ENCODE measurements around the gene MYDGF.

The MYDGF gene

GRCh38 chr19:4664642-4665041, 5.5 kb downstream of the MYDGF start:
- in situ Hi-C loops (cut with HindIII; ENCODE audit: low sequenced_read_pairs): no loop called here
- no peak overlapping the region for H3K4me3 ChIP-seq (ENCODE audit: low read depth, low read length)

GRCh38 chr19:4662812-4663211, 7.3 kb downstream of the MYDGF start:
- DNase-seq (ENCODE audit: low read depth): no peak
- in situ Hi-C loops (cut with HindIII; ENCODE audit: low sequenced_read_pairs): no loop called here
- no peak overlapping the region for H3K4me3 ChIP-seq (ENCODE audit: low read depth, low read length)
- TF ChIP-seq CTCF (IDR thresholded peaks at IDR 0.05; ENCODE audit: low read depth, low read length, missing control alignments): no peak

More at GRCh38 chr19:4664642-4665041, 5.5 kb downstream of the MYDGF start:
- no peak for DNase-seq (ENCODE audit: low read depth)
- no peak for TF ChIP-seq CTCF (IDR thresholded peaks at IDR 0.05; ENCODE audit: low read depth, low read length, missing control alignments)

GRCh38 chr19:4662020-4662695, 8.0 kb downstream of the MYDGF start:
- DNase-seq (ENCODE audit: low read depth): no peak
- in situ Hi-C loops (cut with HindIII; ENCODE audit: low sequenced_read_pairs): no loop called here
- no peak overlapping the region for H3K4me3 ChIP-seq (ENCODE audit: low read depth, low read length)
- TF ChIP-seq CTCF (IDR thresholded peaks at IDR 0.05; ENCODE audit: low read depth, low read length, missing control alignments): no peak

GRCh38 chr19:4660993-4661392, 9.1 kb downstream of the MYDGF start:
- in situ Hi-C loops (cut with HindIII; ENCODE audit: low sequenced_read_pairs): no loop called here
- TF ChIP-seq CTCF (IDR thresholded peaks at IDR 0.05; ENCODE audit: low read depth, low read length, missing control alignments): no peak
- DNase-seq (ENCODE audit: low read depth): no peak
- H3K4me3 ChIP-seq (ENCODE audit: low read depth, low read length): no peak overlapping the region

GRCh38 chr19:4660181-4660791, 9.9 kb downstream of the MYDGF start:
- DNase-seq (ENCODE audit: low read depth): no peak
- TF ChIP-seq CTCF (IDR thresholded peaks at IDR 0.05; ENCODE audit: low read depth, low read length, missing control alignments): no peak
- H3K4me3 ChIP-seq (ENCODE audit: low read depth, low read length): no peak overlapping the region
- in situ Hi-C loops (cut with HindIII; ENCODE audit: low sequenced_read_pairs): no loop called here

- DNase-seq (ENCODE audit: low read depth): no peak
- H3K4me3 ChIP-seq (ENCODE audit: low read depth, low read length): no peak overlapping the region
- in situ Hi-C loops (cut with HindIII; ENCODE audit: low sequenced_read_pairs): no loop called here
- no peak for TF ChIP-seq CTCF (IDR thresholded peaks at IDR 0.05; ENCODE audit: low read depth, low read length, missing control alignments)
These were observed 12.3 kb downstream of the MYDGF start for GRCh38 chr19:4657835-4658234.

Data from astrocyte of the cerebellum (primary cell).